A549 (cell line): ENCODE measurements around the gene EIF4A2. TPM values are rescaled to one million over a fixed set of nuclear protein-coding genes. Genes with fewer than 3 reads are reported as not detected.

ENCODE experiments used
- ATAC-seq, 2 experiments: fragments of 200-7000 bp in 1 of 2; fragments of >200 bp in 1 of 2; cut with Nextera tagmentation in 1 of 2; cut with Tn5 transposase in 1 of 2; 3 replicates each; pipeline versions ENCODE4 v1.8.0 to v1.9.1; 2018 to 2020; ENCODE audit warnings: mild to moderate bottlenecking in 1 of 2, moderate library complexity in 1 of 2
- CTCF ChIA-PET: fragments of 300-600 bp; sonication (Branson Sonifier 250); formaldehyde crosslinking; extraction: SDS; loops from one replicate; lab custom pipeline; 2021; ENCODE audit warnings: antibody characterized with exemption, inconsistent platforms; lab: Yijun Ruan, JAX
- POLR2A ChIA-PET: fragments of 350-600 bp; formaldehyde crosslinking; extraction: SDS; loops from one replicate; lab custom pipeline; 2021; ENCODE audit warnings: antibody characterized with exemption, inconsistent platforms; lab: Yijun Ruan, JAX
- DNase-seq, 2 experiments: peaks; one replicate each; pipeline versions ENCODE4 v3.0.0 to v3.0.0-alpha.2; 2011 to 2016; ENCODE audit warnings: low read depth in 1 of 2, low spot score in 1 of 2
- FAIRE-seq: peaks from 2 replicates; lab custom pipeline; 2011; peaks lifted over from hg19 to GRCh38; lab: Jason Lieb, UNC
- H3K27ac ChIP-seq, 2 experiments: fragments of >200 bp; sonication (Bioruptor Twin); formaldehyde crosslinking; 3 replicates each; pipeline ENCODE4 v1.5.1; 2016 to 2017
- H3K4me1 ChIP-seq: fragments of >200 bp; sonication (Bioruptor Twin); formaldehyde crosslinking; 3 replicates; pipeline ENCODE4 v1.6.1; 2016
- H3K4me2 ChIP-seq: fragments of >200 bp; sonication (Bioruptor Twin); formaldehyde crosslinking; 3 replicates; pipeline ENCODE4 v1.6.1; 2016
- H3K4me3 ChIP-seq: fragments of >200 bp; sonication (Bioruptor Twin); formaldehyde crosslinking; 3 replicates; pipeline ENCODE4 v1.5.1; 2016
- H3K9me3 ChIP-seq: fragments of >200 bp; sonication (Bioruptor Twin); formaldehyde crosslinking; 3 replicates; pipeline ENCODE4 v1.6.1; 2016
- BHLHE40 ChIP-seq: IDR thresholded peaks from 2 replicates; pipeline ENCODE4 v1.6.1; 2012; ENCODE audit warnings: low read depth, low read length, inconsistent platforms
- CEBPB ChIP-seq, 2 experiments: fragments of >200 bp in 1 of 2; sonication (Bioruptor Twin) in 1 of 2; formaldehyde crosslinking in 1 of 2; IDR thresholded peaks; 2 replicates each; pipeline ENCODE4 v1.6.1; 2012 to 2016
- CHD4 ChIP-seq: fragments of 200-600 bp; sonication (generic); IDR thresholded peaks from 2 replicates; pipeline ENCODE4 v1.6.1; 2016; ENCODE audit warnings: antibody characterized with exemption, mild to moderate bottlenecking, borderline replicate concordance
- EHF ChIP-seq: fragments of 250-450 bp; sonication (Bioruptor Pico); IDR thresholded peaks from 2 replicates; pipeline ENCODE4 v1.5.0; 2020; ENCODE audit warnings: mild to moderate bottlenecking
- EHMT2 ChIP-seq: fragments of 200-600 bp; sonication (generic); IDR thresholded peaks from 2 replicates; pipeline ENCODE4 v1.6.1; 2016; ENCODE audit warnings: antibody characterized with exemption, low read depth, mild to moderate bottlenecking, moderate library complexity
- EP300 ChIP-seq, 2 experiments: fragments of >200 bp; sonication (Bioruptor Twin); formaldehyde crosslinking; IDR thresholded peaks; 2 replicates in 1 of 2; 3 replicates in 1 of 2; pipeline ENCODE4 v1.6.1; 2016 to 2017
- FOSB ChIP-seq: fragments of 250-450 bp; sonication (Bioruptor Pico); IDR thresholded peaks from 2 replicates; pipeline ENCODE4 v1.5.0; 2020; ENCODE audit warnings: mild to moderate bottlenecking, moderate library complexity
- FOSL2 ChIP-seq, 2 experiments: fragments of 450-650 bp in 1 of 2; fragments of >200 bp in 1 of 2; sonication (Bioruptor Twin) in 1 of 2; formaldehyde crosslinking; IDR thresholded peaks; 2 replicates each; pipeline versions ENCODE4 v1.5.0 to v1.6.1; 2016 to 2020; ENCODE audit warnings: mild to moderate bottlenecking in 1 of 2, moderate library complexity in 1 of 2
- GATA3 ChIP-seq: IDR thresholded peaks from 2 replicates; pipeline ENCODE4 v1.6.1; 2012; ENCODE audit warnings: borderline replicate concordance
- HEYL ChIP-seq: fragments of 250-450 bp; sonication (Bioruptor Pico); IDR thresholded peaks from 2 replicates; pipeline ENCODE4 v1.8.0; 2021; ENCODE audit warnings: mild to moderate bottlenecking, moderate library complexity
- HOXB13 ChIP-seq: fragments of 250-450 bp; sonication (Bioruptor Pico); IDR thresholded peaks from 2 replicates; pipeline ENCODE4 v1.5.0; 2020; ENCODE audit warnings: low read depth, mild to moderate bottlenecking, moderate library complexity
- JUN ChIP-seq, 2 experiments: fragments of >200 bp; sonication (Bioruptor Twin); formaldehyde crosslinking; IDR thresholded peaks; 2 replicates in 1 of 2; 3 replicates in 1 of 2; pipeline ENCODE4 v1.6.1; 2016 to 2017
- KDM1A ChIP-seq: fragments of 200-600 bp; sonication (generic); IDR thresholded peaks from 2 replicates; pipeline ENCODE4 v1.6.1; 2016; ENCODE audit warnings: low read depth, mild to moderate bottlenecking
- KDM5A ChIP-seq: fragments of 200-600 bp; sonication (generic); IDR thresholded peaks from 2 replicates; pipeline ENCODE4 v1.6.1; 2016; ENCODE audit warnings: antibody characterized with exemption, mild to moderate bottlenecking
- MAFK ChIP-seq: fragments of 450-650 bp; IDR thresholded peaks from 2 replicates; pipeline ENCODE4 v1.6.1; 2014; ENCODE audit not compliant: partially characterized antibody
- MAZ ChIP-seq: fragments of 150-350 bp; IDR thresholded peaks from 2 replicates; pipeline ENCODE4 v1.6.1; 2014; ENCODE audit warnings: antibody characterized with exemption, low read depth, low read length, borderline replicate concordance
- MYC ChIP-seq: IDR thresholded peaks from 2 replicates; pipeline ENCODE4 v1.6.1; 2012; ENCODE audit warnings: mild to moderate bottlenecking, inconsistent platforms, low read length, improper control_type of control experiment, borderline replicate concordance
- NFE2L2 ChIP-seq: fragments of 150-350 bp; conservative IDR thresholded peaks from 2 replicates; pipeline ENCODE4 v1.6.1; 2014; ENCODE audit warnings: low read length
- NPAS2 ChIP-seq: fragments of 250-450 bp; sonication (Bioruptor Pico); IDR thresholded peaks from 2 replicates; pipeline ENCODE4 v1.8.0; 2022; ENCODE audit warnings: mild to moderate bottlenecking, moderate library complexity, borderline replicate concordance
- POLR2AphosphoS2 ChIP-seq: conservative IDR thresholded peaks from 2 replicates; pipeline ENCODE4 v1.6.1; 2012; ENCODE audit warnings: low read length, improper control_type of control experiment, inconsistent platforms
- RAD21 ChIP-seq, 2 experiments: fragments of >200 bp in 1 of 2; sonication (Bioruptor Twin) in 1 of 2; formaldehyde crosslinking in 1 of 2; IDR thresholded peaks in 1 of 2; conservative IDR thresholded peaks in 1 of 2; 2 replicates in 1 of 2; 3 replicates in 1 of 2; pipeline ENCODE4 v1.6.1; 2012 to 2018; ENCODE audit warnings: inconsistent platforms in 1 of 2
- RFX5 ChIP-seq: fragments of 450-650 bp; IDR thresholded peaks from 2 replicates; pipeline ENCODE4 v1.7.1; 2014; ENCODE audit warnings: antibody characterized with exemption, mild to moderate bottlenecking, moderate library complexity
- TFCP2L1 ChIP-seq: fragments of 250-450 bp; sonication (Bioruptor Pico); IDR thresholded peaks from 2 replicates; pipeline ENCODE4 v1.5.0; 2021; ENCODE audit warnings: mild to moderate bottlenecking
- ZFP36 ChIP-seq: fragments of 450-650 bp; IDR thresholded peaks from 2 replicates; pipeline ENCODE4 v1.6.1; 2014; ENCODE audit warnings: borderline replicate concordance; ENCODE audit not compliant: partially characterized antibody
- ZNF302 ChIP-seq: fragments of 250-450 bp; sonication (Bioruptor Pico); IDR thresholded peaks from 2 replicates; pipeline ENCODE4 v1.9.0; 2021; ENCODE audit warnings: inconsistent platforms, mild to moderate bottlenecking, moderate library complexity
- WGBS: methylation state at CpG from one replicate; pipeline ENCODE4 v1.1.6; 2017; ENCODE audit errors: missing lambda C conversion rate; 5-methylcytosine and 5-hydroxymethylcytosine counted together
- polyA plus RNA-seq, 4 experiments: library from polyadenylated mRNA; depleted of rRNA in 3 of 4; stranded (reverse); fragments of >200 nt; fragmentation: RNase III in 1 of 4; extraction: RNeasy Plus Mini Kit Qiagen cat#74134 plus additional on column Dnase treatment in 1 of 4; gene quantifications; 2 replicates in 3 of 4; 3 replicates in 1 of 4; pipeline ENCODE4 v1.2.3, GENCODE V29; 2011 to 2017
- TF ChIP-seq, protein P1 (sequence below): fragments of 450-650 bp; IDR thresholded peaks from 2 replicates; pipeline ENCODE4 v1.6.1; 2014; ENCODE audit warnings: antibody characterized with exemption
- TF ChIP-seq, protein P2 (sequence below): fragments of 250-450 bp; sonication (Bioruptor Pico); IDR thresholded peaks from 2 replicates; pipeline ENCODE4 v1.5.0; 2021; ENCODE audit warnings: mild to moderate bottlenecking, moderate library complexity, borderline replicate concordance
- TF ChIP-seq, protein P3 (sequence below): fragments of 250-450 bp; sonication (Bioruptor Pico); IDR thresholded peaks from 2 replicates; pipeline ENCODE4 v1.5.0; 2020; ENCODE audit warnings: low read depth, mild to moderate bottlenecking, moderate library complexity
- TF ChIP-seq, protein P4 (sequence below): fragments of >200 bp; sonication (Bioruptor Twin); formaldehyde crosslinking; IDR thresholded peaks from 2 replicates; pipeline ENCODE4 v1.6.1; 2016

EIF4A2 gene
- polyA plus RNA-seq, 2 of the 4 experiments (the other 2 are of a cell fraction) = 172 to 493 TPM

DNA sequence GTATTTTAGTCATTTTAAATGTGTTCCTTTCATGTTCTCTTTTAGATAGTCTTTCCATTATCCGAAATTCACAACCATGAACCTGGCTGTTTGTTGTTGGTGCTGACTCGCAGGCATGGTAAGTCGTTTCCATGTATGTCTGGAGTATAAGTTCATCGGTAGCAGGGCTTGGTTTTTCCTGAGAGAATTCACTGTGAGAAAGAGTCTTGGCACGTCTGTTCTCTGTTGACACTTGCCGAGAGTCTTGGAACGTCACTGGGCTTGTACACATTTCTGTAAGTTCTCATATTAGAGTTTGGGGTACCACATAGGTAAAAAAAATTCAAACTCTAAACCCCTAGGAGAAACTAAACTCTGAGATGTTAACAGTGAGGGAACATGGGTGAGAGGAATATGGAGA is 29.4 kb upstream of the EIF4A2 start:
- no peaks in the 10 kb centered on the region for H3K9me3 ChIP-seq
- DNase-seq (no peak), ATAC-seq (no peak), FAIRE-seq (no peak)
- POLR2A ChIA-PET = no interaction called here
- 79% methylated on average over 7 of the region's 7 CpGs for WGBS
- no peak overlapping the region for H3K4me3 ChIP-seq
- peak overlapping the region; percentile 73 to 77; a peak in 3 of 6 replicates for H3K27ac ChIP-seq
- CTCF ChIA-PET = interaction anchor here (2.0 to 2.8 kb wide), 2 partner anchors 31 to 139 kb away, joined by 10 to 15 read pairs; no protein-coding TSS in a partner anchor
- H3K4me2 ChIP-seq = peak overlapping the region; percentile 78
- peaks cover 14% of the 10 kb centered on the region; the same call in 2 of the 3 replicates for H3K4me1 ChIP-seq
- TF ChIP-seq BHLHE40 (no peak), NPAS2 (CRISPR knock-in tag) (no peak), RAD21 (conservative IDR thresholded peaks at IDR 0.05 in 1 of 2, IDR thresholded peaks at IDR 0.05 in 1 of 2) (no peak), FOSL2 (IDR thresholded peaks at IDR 0.05) (no peak), FOSL2 (CRISPR knock-in tag; IDR thresholded peaks at IDR 0.05) (no peak), MAFK (no peak), FOSB (CRISPR knock-in tag) (no peak), CHD4 (no peak), EP300 (IDR thresholded peaks at IDR 0.05) (no peak), ZFP36 (no peak), POLR2AphosphoS2 (no peak), ZNF302 (CRISPR knock-in tag) (no peak), HEYL (CRISPR knock-in tag) (no peak), MAZ (no peak), KDM1A (no peak), CEBPB (IDR thresholded peaks at IDR 0.05) (no peak), TFCP2L1 (CRISPR knock-in tag) (no peak)
- TF ChIP-seq, protein P1, sequence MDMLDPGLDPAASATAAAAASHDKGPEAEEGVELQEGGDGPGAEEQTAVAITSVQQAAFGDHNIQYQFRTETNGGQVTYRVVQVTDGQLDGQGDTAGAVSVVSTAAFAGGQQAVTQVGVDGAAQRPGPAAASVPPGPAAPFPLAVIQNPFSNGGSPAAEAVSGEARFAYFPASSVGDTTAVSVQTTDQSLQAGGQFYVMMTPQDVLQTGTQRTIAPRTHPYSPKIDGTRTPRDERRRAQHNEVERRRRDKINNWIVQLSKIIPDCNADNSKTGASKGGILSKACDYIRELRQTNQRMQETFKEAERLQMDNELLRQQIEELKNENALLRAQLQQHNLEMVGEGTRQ = no peak

DNA sequence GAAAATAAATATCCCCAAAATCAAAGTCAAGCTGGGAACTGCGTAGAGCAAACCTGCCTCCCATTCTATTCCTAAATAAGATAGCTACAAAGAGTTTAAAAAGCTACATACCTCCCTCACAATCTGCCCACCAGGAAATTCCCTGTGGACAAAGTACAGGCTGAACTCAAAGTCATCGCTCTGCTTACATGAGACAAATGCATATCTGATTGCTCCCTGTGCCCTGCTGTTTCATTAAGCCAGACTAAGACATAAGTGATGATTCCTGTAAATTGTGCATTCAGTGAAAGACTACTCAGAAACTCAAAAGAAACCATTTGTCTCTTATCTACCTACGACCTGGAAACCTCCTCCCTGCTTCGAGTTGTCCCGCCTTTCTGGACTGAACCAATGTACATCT is 28.5 kb upstream of the EIF4A2 start:
- H3K4me3 ChIP-seq = no peak overlapping the region
- H3K4me2 ChIP-seq = no peak overlapping the region
- CTCF ChIA-PET = interaction anchor here (1.5 to 2.8 kb wide), 3 partner anchors 32 to 140 kb away, joined by 5 to 15 read pairs (median 7); no protein-coding TSS in a partner anchor
- TF ChIP-seq, protein P2, sequence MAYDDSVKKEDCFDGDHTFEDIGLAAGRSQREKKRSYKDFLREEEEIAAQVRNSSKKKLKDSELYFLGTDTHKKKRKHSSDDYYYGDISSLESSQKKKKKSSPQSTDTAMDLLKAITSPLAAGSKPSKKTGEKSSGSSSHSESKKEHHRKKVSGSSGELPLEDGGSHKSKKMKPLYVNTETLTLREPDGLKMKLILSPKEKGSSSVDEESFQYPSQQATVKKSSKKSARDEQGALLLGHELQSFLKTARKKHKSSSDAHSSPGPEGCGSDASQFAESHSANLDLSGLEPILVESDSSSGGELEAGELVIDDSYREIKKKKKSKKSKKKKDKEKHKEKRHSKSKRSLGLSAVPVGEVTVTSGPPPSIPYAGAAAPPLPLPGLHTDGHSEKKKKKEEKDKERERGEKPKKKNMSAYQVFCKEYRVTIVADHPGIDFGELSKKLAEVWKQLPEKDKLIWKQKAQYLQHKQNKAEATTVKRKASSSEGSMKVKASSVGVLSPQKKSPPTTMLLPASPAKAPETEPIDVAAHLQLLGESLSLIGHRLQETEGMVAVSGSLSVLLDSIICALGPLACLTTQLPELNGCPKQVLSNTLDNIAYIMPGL (CRISPR knock-in tag) = no peak
- TF ChIP-seq CHD4 (no peak), MYC (no peak), KDM5A (no peak), EP300 (IDR thresholded peaks at IDR 0.05) (no peak), JUN (IDR thresholded peaks at IDR 0.05) (no peak), EHMT2 (no peak), POLR2AphosphoS2 (no peak), NFE2L2 (no peak), GATA3 (no peak), ZFP36 (no peak), EHF (CRISPR knock-in tag) (no peak), HOXB13 (CRISPR knock-in tag) (no peak), RFX5 (no peak)
- TF ChIP-seq, protein P3, sequence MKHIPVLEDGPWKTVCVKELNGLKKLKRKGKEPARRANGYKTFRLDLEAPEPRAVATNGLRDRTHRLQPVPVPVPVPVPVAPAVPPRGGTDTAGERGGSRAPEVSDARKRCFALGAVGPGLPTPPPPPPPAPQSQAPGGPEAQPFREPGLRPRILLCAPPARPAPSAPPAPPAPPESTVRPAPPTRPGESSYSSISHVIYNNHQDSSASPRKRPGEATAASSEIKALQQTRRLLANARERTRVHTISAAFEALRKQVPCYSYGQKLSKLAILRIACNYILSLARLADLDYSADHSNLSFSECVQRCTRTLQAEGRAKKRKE = no peak
- TF ChIP-seq, protein P4, sequence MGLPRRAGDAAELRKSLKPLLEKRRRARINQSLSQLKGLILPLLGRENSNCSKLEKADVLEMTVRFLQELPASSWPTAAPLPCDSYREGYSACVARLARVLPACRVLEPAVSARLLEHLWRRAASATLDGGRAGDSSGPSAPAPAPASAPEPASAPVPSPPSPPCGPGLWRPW = no peak
- no peak for ATAC-seq
- POLR2A ChIA-PET = no interaction called here
- no peaks in the 10 kb centered on the region for H3K9me3 ChIP-seq
- no peak for DNase-seq
- 88% methylated on average over 5 of the region's 5 CpGs for WGBS
- H3K27ac ChIP-seq = no peak overlapping the region
- no peak for FAIRE-seq
- H3K4me1 ChIP-seq = peaks cover 14% of the 10 kb centered on the region; the same call in 2 of the 3 replicates
